ENCODE measurements around the gene FBXL13.

FBXL13 gene

DNA sequence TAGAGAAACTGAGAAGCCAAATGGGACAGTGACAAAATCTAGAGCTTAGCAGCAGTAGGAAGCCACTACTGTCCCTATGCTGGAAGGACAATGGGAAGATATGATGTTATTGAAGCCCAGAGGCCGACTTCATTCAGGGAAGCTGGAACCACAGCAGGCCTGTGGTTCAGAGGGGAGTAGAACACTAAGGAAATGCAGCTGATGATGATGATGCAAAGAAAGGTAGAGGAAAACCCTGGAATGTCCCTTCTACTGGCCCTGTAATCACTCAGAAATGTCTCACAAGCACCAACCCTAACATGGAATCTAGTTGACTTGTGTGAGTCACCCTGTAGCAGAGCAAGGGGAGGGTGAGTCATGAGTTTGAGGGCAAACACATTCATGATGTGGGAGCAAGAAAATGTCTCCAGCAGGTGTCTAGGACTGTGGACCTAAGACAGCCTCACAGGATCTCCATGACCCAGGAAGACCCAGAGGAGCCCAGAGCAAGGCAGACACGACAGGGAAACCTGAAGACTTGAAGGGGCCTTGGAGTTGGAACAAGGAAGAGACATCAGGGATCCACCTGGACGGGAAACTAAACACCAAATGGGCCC lies 198.8 kb downstream of the FBXL13 start:
- no peak overlapping the region for H3K9ac ChIP-seq
- H2AFZ ChIP-seq (ENCODE audit: low read depth) = no peak overlapping the region
- no peak overlapping the region for H3K27ac ChIP-seq
- H3K79me2 ChIP-seq (ENCODE audit: insufficient read depth, low read depth) = no peaks in the 10 kb centered on the region
- H4K20me1 ChIP-seq (ENCODE audit: insufficient read depth) = no peaks in the 10 kb centered on the region
- no peaks in the 10 kb centered on the region for H3K4me1 ChIP-seq (ENCODE audit: low read depth, poor library complexity, severe bottlenecking)
- H3K4me3 ChIP-seq (IDR thresholded peaks at IDR 0.05; ENCODE audit: insufficient read depth, low read depth, low read length) = no peak overlapping the region
- TF ChIP-seq, protein P1, sequence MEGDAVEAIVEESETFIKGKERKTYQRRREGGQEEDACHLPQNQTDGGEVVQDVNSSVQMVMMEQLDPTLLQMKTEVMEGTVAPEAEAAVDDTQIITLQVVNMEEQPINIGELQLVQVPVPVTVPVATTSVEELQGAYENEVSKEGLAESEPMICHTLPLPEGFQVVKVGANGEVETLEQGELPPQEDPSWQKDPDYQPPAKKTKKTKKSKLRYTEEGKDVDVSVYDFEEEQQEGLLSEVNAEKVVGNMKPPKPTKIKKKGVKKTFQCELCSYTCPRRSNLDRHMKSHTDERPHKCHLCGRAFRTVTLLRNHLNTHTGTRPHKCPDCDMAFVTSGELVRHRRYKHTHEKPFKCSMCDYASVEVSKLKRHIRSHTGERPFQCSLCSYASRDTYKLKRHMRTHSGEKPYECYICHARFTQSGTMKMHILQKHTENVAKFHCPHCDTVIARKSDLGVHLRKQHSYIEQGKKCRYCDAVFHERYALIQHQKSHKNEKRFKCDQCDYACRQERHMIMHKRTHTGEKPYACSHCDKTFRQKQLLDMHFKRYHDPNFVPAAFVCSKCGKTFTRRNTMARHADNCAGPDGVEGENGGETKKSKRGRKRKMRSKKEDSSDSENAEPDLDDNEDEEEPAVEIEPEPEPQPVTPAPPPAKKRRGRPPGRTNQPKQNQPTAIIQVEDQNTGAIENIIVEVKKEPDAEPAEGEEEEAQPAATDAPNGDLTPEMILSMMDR (conservative IDR thresholded peaks at IDR 0.05; ENCODE audit: low read depth, low read length) = no peak
- H3K36me3 ChIP-seq (ENCODE audit: insufficient read depth) = no peaks in the 10 kb centered on the region
- no peaks in the 10 kb centered on the region for H3K27me3 ChIP-seq (ENCODE audit: insufficient read depth, low read depth)
- no peak overlapping the region for H3K4me2 ChIP-seq

DNA sequence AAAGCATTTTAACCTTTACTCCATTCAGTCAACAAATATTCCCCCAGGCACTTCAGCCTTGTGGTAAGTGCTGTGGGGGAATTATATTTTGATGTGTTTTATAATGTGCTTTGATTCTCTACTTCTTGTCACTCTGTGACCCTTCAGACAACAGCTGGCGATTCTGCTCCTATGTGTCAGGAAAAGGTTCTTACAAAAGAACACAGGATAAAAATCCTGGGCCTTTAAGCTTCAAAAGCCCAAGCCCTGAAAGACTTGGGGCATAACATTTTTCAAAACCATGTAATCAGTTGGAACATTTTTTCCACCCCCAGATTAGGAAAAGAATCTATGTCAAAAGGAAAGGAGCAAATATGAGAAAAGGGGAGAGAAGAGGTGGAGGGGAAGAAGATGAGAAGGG lies 199.6 kb downstream of the FBXL13 start:
- Histone ChIP-seq H3K27ac (no peak overlapping the region), H3K9ac (no peak overlapping the region)

DNA sequence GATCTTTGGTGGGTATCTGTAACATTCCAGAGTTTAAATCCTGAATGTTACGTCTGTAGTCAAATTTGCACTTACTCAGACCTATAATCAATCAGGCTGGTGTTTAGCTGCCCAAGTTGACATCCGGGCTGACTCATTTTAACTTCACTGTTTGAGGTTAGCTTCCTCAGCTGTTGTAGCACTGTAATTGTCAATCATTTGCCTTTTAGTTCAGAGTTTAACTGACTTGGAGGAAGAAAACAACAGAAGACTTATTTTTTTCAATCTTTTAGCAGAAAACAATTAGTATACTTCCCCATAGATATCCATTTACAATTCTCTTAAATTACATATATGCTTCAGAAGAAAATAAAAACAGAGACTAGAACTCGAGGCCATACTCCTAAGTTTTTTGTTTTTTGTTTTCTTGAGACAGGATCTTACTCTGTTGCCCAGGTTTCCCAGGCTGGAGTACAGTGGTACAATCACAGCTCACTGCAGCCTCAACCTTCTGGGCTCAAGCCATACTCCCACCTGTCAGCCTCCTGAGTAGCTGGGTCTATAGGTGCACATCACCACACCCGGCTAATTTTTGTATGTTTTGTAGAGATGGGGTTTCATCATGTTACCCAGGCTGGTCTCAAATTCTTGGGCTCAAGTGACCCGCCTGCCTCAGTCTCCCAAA lies 200.3 kb downstream of the FBXL13 start:
- no peak overlapping the region for H3K9ac ChIP-seq
- H2AFZ ChIP-seq (ENCODE audit: low read depth) = no peak overlapping the region
- no peak overlapping the region for H3K27ac ChIP-seq
- TF ChIP-seq, protein P1 (conservative IDR thresholded peaks at IDR 0.05; ENCODE audit: low read depth, low read length) = no peak
- H3K79me2 ChIP-seq (ENCODE audit: insufficient read depth, low read depth) = no peaks in the 10 kb centered on the region
- H3K36me3 ChIP-seq (ENCODE audit: insufficient read depth) = no peaks in the 10 kb centered on the region
- no peak overlapping the region for H3K4me3 ChIP-seq (IDR thresholded peaks at IDR 0.05; ENCODE audit: insufficient read depth, low read depth, low read length)
- H3K27me3 ChIP-seq (ENCODE audit: insufficient read depth, low read depth) = no peaks in the 10 kb centered on the region
- no peaks in the 10 kb centered on the region for H4K20me1 ChIP-seq (ENCODE audit: insufficient read depth)
- no peaks in the 10 kb centered on the region for H3K4me1 ChIP-seq (ENCODE audit: low read depth, poor library complexity, severe bottlenecking)
- no peak overlapping the region for H3K4me2 ChIP-seq

More for the DNA sequence above, 199.6 kb downstream of the FBXL13 start:
- Histone ChIP-seq H3K27me3 (ENCODE audit: insufficient read depth, low read depth) (no peaks in the 10 kb centered on the region), H3K4me2 (no peak overlapping the region), H3K4me3 (IDR thresholded peaks at IDR 0.05; ENCODE audit: insufficient read depth, low read depth, low read length) (no peak overlapping the region), H3K79me2 (ENCODE audit: insufficient read depth, low read depth) (no peaks in the 10 kb centered on the region), H3K4me1 (ENCODE audit: low read depth, poor library complexity, severe bottlenecking) (no peaks in the 10 kb centered on the region), H3K36me3 (ENCODE audit: insufficient read depth) (no peaks in the 10 kb centered on the region), H2AFZ (ENCODE audit: low read depth) (no peak overlapping the region), H4K20me1 (ENCODE audit: insufficient read depth) (no peaks in the 10 kb centered on the region)
- TF ChIP-seq, protein P1 (conservative IDR thresholded peaks at IDR 0.05; ENCODE audit: low read depth, low read length) = no peak

DNA sequence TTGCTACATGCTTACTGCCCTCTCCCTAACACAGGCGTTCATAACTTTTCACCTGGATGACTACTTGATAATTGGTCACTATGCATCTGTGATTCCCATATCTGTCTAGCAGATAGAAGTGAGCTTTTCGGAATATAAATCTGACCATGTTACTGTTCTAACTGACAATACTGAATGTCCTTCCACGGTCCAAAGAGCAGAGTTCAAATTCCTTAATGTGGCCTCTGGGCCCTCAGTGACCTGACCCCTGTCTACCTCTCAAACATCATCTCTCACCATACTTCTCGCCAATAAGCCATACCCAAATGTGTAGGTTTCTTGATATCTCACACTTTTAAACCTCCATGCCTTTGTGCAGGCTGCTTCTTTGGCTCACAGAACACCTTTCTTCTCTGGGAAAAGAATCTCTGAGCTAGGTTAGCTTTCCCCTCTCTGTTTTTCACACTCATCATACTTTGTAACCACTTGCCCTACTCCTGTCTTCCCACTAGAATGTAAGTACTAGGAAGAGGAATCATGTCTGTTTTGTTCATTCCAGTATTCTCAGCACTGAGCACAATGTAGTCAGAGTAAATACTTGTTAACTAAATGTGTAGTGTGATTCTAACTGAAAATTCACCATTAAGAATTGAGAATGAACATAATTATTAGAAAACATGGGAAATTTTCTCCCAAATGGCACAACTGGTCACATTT lies 201.0 kb downstream of the FBXL13 start:
- H2AFZ ChIP-seq (ENCODE audit: low read depth) = no peak overlapping the region
- no peaks in the 10 kb centered on the region for H3K79me2 ChIP-seq (ENCODE audit: insufficient read depth, low read depth)
- H3K4me1 ChIP-seq (ENCODE audit: low read depth, poor library complexity, severe bottlenecking) = no peaks in the 10 kb centered on the region
- no peak overlapping the region for H3K4me3 ChIP-seq (IDR thresholded peaks at IDR 0.05; ENCODE audit: insufficient read depth, low read depth, low read length)
- H3K27ac ChIP-seq = no peak overlapping the region
- H3K27me3 ChIP-seq (ENCODE audit: insufficient read depth, low read depth) = no peaks in the 10 kb centered on the region
- H4K20me1 ChIP-seq (ENCODE audit: insufficient read depth) = no peaks in the 10 kb centered on the region
- no peak overlapping the region for H3K4me2 ChIP-seq
- H3K9ac ChIP-seq = no peak overlapping the region
- TF ChIP-seq, protein P1 (conservative IDR thresholded peaks at IDR 0.05; ENCODE audit: low read depth, low read length) = no peak
- no peaks in the 10 kb centered on the region for H3K36me3 ChIP-seq (ENCODE audit: insufficient read depth)
